HepG2 (cell line): Measurements from ENCODE around the gene ADAMTS17. TPM values are rescaled to one million over a fixed set of nuclear protein-coding genes. Genes with fewer than 3 reads are reported as not detected.

Source experiments
- ADNP ChIP-seq: sonication (generic); formaldehyde crosslinking; IDR thresholded peaks from 2 replicates; pipeline ENCODE4 v1.4.0; 2020; ENCODE audit warnings: missing genetic modification reagents
- EED ChIP-seq: sonication (generic); formaldehyde crosslinking; IDR thresholded peaks from 2 replicates; pipeline ENCODE4 v1.5.0; 2020; ENCODE audit warnings: mild to moderate bottlenecking, missing genetic modification reagents
- EZH2 ChIP-seq: conservative IDR thresholded peaks from 2 replicates; pipeline ENCODE4 v1.6.1; 2012; ENCODE audit warnings: mild to moderate bottlenecking, low read depth, low read length, moderate library complexity
- HMG20B ChIP-seq: conservative IDR thresholded peaks from 2 replicates; pipeline ENCODE4 v1.6.1; 2016; ENCODE audit warnings: missing genetic modification reagents, missing compliant biosample characterization
- KAT8 ChIP-seq: IDR thresholded peaks from 2 replicates; pipeline ENCODE4 v1.6.1; 2016; ENCODE audit warnings: missing genetic modification reagents, missing compliant biosample characterization
- NFIC ChIP-seq: IDR thresholded peaks from 2 replicates; pipeline ENCODE4 v1.6.1; 2012; ENCODE audit warnings: mild to moderate bottlenecking, low read length, inconsistent platforms
- PHF8 ChIP-seq: sonication (generic); formaldehyde crosslinking; IDR thresholded peaks from 2 replicates; pipeline ENCODE4 v1.5.0; 2020; ENCODE audit warnings: missing genetic modification reagents
- ZBTB7A ChIP-seq: sonication (generic); formaldehyde crosslinking; IDR thresholded peaks from 2 replicates; pipeline ENCODE4 v1.8.0; 2022; ENCODE audit warnings: mild to moderate bottlenecking, missing genetic modification reagents
- ZNF333 ChIP-seq: sonication (generic); formaldehyde crosslinking; IDR thresholded peaks from 2 replicates; pipeline ENCODE4 v1.4.0; 2020; ENCODE audit warnings: mild to moderate bottlenecking, missing genetic modification reagents, borderline replicate concordance
- ZNF607 ChIP-seq: sonication (generic); formaldehyde crosslinking; IDR thresholded peaks from 2 replicates; pipeline ENCODE4 v1.5.1; 2020; ENCODE audit warnings: missing genetic modification reagents, mild to moderate bottlenecking, borderline replicate concordance
- ZSCAN21 ChIP-seq: sonication (generic); formaldehyde crosslinking; IDR thresholded peaks from 2 replicates; pipeline ENCODE4 v1.8.0; 2022; ENCODE audit warnings: mild to moderate bottlenecking, missing genetic modification reagents, moderate library complexity, borderline replicate concordance
- polyA plus RNA-seq, 8 experiments: library from polyadenylated mRNA; depleted of rRNA in 3 of 8; stranded (reverse) in 7 of 8; unstranded in 1 of 8; fragments of >200 nt; fragmentation: Illumina TruSeq in 4 of 8; extraction: Trizol in 4 of 8; gene quantifications; 2 replicates each; pipeline versions ENCODE4 v1.2.1 to v1.2.3, GENCODE V29; 2011 to 2016; ENCODE audit warnings: low read depth in 4 of 8, missing spikeins in 1 of 8, mixed read lengths in 1 of 8; ENCODE audit not compliant: insufficient read depth in 1 of 8
- total RNA-seq, 5 experiments: library from RNA; depleted of rRNA; stranded (reverse); fragments of >200 nt; fragmentation: Illumina TruSeq; extraction: Trizol; gene quantifications; 2 replicates each; pipeline ENCODE4 v1.2.3, GENCODE V29; 2016; ENCODE audit warnings: low read depth in 1 of 5
- TF ChIP-seq, protein P1 (sequence below): sonication (generic); formaldehyde crosslinking; IDR thresholded peaks from 2 replicates; pipeline ENCODE4 v1.4.0; 2020; ENCODE audit warnings: low read depth, missing genetic modification reagents
- TF ChIP-seq, protein P2 (sequence below): sonication (generic); formaldehyde crosslinking; IDR thresholded peaks from 2 replicates; pipeline ENCODE4 v1.5.1; 2020; ENCODE audit warnings: missing genetic modification reagents, mild to moderate bottlenecking, borderline replicate concordance
- TF ChIP-seq, protein P3 (sequence below): sonication (generic); formaldehyde crosslinking; IDR thresholded peaks from 2 replicates; pipeline ENCODE4 v1.4.0; 2020; ENCODE audit warnings: mild to moderate bottlenecking, missing genetic modification reagents
- TF ChIP-seq, protein P4 (sequence below): IDR thresholded peaks from 2 replicates; pipeline ENCODE4 v1.6.1; 2016; ENCODE audit warnings: missing genetic modification reagents, missing compliant biosample characterization
- TF ChIP-seq, protein P5 (sequence below): sonication (generic); formaldehyde crosslinking; IDR thresholded peaks from 2 replicates; pipeline ENCODE4 v1.4.0; 2020; ENCODE audit warnings: missing genetic modification reagents
- TF ChIP-seq, protein P6 (sequence below): sonication (generic); formaldehyde crosslinking; IDR thresholded peaks from 2 replicates; pipeline ENCODE4 v1.4.0; 2020; ENCODE audit warnings: missing genetic modification reagents, borderline replicate concordance

The ADAMTS17 gene
- total and polyA plus RNA-seq, 2 of the 13 experiments (the other 11 are each of a cell fraction or from before 2014, with no cell fraction given), result 0.02 to 0.04 TPM

DNA sequence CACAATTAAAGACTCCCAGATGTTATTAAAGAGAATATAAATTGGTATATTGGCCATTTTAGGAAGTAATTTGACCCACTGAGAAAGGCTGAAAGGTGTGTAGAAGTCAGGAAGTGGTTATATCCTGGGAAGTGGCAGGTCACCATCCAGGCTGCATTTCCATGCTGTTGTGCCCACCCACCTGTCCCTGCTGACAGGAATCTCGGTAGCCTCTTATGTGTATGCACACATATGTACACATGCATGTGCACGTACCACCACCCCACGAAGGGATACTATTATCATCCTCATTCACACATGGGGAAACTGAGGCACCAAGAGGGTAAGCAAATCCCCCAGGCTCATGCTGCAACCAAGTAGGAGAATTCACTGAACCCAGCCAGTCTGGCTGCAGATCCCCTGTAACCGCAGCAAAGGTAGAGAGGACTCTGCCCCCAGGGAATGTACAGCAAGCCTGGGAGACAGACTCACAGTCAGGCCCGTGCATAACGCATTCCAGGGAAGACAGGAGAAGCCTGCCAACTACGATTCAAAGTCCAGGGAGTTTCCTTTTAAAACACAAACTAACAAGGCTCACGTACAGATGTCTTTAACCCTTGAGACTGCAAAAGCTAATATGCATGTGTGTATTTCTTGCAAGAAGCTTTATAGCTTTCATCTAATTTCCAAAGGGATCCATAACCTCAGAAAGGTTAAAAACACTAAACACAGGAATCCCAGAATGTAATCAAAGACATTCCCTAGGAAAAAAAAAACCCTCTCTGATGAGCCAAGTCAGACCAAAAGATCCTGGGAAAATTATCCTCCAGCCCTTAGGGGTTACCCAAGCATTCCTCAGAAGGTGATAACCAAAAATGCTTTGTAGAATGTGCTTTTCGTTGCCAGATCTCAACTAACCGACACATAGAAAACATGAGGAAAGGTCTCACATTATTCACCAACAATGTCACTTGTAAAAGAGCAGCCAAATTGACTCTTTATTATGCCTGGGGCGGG lies 129.6 kb downstream of the ADAMTS17 start (continued):
- TF ChIP-seq, protein P1, sequence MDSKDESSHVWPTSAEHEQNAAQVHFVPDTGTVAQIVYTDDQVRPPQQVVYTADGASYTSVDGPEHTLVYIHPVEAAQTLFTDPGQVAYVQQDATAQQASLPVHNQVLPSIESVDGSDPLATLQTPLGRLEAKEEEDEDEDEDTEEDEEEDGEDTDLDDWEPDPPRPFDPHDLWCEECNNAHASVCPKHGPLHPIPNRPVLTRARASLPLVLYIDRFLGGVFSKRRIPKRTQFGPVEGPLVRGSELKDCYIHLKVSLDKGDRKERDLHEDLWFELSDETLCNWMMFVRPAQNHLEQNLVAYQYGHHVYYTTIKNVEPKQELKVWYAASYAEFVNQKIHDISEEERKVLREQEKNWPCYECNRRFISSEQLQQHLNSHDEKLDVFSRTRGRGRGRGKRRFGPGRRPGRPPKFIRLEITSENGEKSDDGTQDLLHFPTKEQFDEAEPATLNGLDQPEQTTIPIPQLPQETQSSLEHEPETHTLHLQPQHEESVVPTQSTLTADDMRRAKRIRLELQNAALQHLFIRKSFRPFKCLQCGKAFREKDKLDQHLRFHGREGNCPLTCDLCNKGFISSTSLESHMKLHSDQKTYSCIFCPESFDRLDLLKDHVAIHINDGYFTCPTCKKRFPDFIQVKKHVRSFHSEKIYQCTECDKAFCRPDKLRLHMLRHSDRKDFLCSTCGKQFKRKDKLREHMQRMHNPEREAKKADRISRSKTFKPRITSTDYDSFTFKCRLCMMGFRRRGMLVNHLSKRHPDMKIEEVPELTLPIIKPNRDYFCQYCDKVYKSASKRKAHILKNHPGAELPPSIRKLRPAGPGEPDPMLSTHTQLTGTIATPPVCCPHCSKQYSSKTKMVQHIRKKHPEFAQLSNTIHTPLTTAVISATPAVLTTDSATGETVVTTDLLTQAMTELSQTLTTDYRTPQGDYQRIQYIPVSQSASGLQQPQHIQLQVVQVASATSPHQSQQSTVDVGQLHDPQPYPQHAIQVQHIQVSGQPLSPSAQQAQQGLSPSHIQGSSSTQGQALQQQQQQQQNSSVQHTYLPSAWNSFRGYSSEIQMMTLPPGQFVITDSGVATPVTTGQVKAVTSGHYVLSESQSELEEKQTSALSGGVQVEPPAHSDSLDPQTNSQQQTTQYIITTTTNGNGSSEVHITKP (CRISPR knock-in tag), result no peak
- TF ChIP-seq NFIC, result no peak
- no peak for TF ChIP-seq EED (CRISPR knock-in tag)
- TF ChIP-seq, protein P2, sequence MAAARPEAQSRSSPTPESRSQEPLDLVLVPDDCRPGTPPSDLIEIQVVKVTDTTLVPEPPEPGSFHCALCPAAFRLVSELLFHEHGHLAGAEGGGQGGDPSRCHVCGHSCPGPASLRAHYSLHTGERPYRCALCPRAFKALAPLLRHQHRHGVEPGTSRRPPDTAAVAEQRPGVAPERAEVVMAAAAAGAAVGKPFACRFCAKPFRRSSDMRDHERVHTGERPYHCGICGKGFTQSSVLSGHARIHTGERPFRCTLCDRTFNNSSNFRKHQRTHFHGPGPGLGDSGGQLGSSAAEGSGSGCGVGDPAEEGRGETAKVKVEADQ (CRISPR knock-in tag), result no peak
- TF ChIP-seq PHF8 (CRISPR knock-in tag), result no peak
- no peak for TF ChIP-seq ZSCAN21 (CRISPR knock-in tag)
- no peak for TF ChIP-seq ZNF607 (CRISPR knock-in tag)
- no peak for TF ChIP-seq ZNF333 (CRISPR knock-in tag)
- TF ChIP-seq, protein P3, sequence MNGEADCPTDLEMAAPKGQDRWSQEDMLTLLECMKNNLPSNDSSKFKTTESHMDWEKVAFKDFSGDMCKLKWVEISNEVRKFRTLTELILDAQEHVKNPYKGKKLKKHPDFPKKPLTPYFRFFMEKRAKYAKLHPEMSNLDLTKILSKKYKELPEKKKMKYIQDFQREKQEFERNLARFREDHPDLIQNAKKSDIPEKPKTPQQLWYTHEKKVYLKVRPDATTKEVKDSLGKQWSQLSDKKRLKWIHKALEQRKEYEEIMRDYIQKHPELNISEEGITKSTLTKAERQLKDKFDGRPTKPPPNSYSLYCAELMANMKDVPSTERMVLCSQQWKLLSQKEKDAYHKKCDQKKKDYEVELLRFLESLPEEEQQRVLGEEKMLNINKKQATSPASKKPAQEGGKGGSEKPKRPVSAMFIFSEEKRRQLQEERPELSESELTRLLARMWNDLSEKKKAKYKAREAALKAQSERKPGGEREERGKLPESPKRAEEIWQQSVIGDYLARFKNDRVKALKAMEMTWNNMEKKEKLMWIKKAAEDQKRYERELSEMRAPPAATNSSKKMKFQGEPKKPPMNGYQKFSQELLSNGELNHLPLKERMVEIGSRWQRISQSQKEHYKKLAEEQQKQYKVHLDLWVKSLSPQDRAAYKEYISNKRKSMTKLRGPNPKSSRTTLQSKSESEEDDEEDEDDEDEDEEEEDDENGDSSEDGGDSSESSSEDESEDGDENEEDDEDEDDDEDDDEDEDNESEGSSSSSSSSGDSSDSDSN (CRISPR knock-in tag), result peak; percentile 44; the same call in 1 of the 2 replicates
- TF ChIP-seq, protein P4, sequence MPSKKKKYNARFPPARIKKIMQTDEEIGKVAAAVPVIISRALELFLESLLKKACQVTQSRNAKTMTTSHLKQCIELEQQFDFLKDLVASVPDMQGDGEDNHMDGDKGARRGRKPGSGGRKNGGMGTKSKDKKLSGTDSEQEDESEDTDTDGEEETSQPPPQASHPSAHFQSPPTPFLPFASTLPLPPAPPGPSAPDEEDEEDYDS (CRISPR knock-in tag), result peak; percentile 41; the same call in 1 of the 2 replicates
- no peak for TF ChIP-seq HMG20B (CRISPR knock-in tag)
- TF ChIP-seq KAT8 (CRISPR knock-in tag), result peak; percentile 34; the same call in 1 of the 2 replicates
- TF ChIP-seq, protein P5, sequence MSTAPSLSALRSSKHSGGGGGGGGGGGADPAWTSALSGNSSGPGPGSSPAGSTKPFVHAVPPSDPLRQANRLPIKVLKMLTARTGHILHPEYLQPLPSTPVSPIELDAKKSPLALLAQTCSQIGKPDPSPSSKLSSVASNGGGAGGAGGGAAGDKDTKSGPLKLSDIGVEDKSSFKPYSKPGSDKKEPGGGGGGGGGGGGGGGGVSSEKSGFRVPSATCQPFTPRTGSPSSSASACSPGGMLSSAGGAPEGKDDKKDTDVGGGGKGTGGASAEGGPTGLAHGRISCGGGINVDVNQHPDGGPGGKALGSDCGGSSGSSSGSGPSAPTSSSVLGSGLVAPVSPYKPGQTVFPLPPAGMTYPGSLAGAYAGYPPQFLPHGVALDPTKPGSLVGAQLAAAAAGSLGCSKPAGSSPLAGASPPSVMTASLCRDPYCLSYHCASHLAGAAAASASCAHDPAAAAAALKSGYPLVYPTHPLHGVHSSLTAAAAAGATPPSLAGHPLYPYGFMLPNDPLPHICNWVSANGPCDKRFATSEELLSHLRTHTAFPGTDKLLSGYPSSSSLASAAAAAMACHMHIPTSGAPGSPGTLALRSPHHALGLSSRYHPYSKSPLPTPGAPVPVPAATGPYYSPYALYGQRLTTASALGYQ (CRISPR knock-in tag), result no peak
- no peak for TF ChIP-seq ADNP (CRISPR knock-in tag)
- TF ChIP-seq, protein P6, sequence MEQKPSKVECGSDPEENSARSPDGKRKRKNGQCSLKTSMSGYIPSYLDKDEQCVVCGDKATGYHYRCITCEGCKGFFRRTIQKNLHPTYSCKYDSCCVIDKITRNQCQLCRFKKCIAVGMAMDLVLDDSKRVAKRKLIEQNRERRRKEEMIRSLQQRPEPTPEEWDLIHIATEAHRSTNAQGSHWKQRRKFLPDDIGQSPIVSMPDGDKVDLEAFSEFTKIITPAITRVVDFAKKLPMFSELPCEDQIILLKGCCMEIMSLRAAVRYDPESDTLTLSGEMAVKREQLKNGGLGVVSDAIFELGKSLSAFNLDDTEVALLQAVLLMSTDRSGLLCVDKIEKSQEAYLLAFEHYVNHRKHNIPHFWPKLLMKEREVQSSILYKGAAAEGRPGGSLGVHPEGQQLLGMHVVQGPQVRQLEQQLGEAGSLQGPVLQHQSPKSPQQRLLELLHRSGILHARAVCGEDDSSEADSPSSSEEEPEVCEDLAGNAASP (CRISPR knock-in tag), result no peak
- TF ChIP-seq ZBTB7A, result no peak
- no peak for TF ChIP-seq EZH2
